HG03442 (cell line): ENCODE measurements around the gene MAGEA3.
A peak's percentile ranks its signal among the peaks of the same experiment; 100 is the strongest.
"Not testable (repeated sequence)": the region's sequence is repeated elsewhere in the genome, so short reads cannot be mapped to it uniquely, and the experiment has no call there.

Source experiments
- ATAC-seq: cut with Tn5 transposase; IDR thresholded peaks from one replicate; pipeline ENCODE4 v1.9.1; 2021; ENCODE audit warnings: mild to moderate bottlenecking, moderate library complexity; ENCODE audit not compliant: unreplicated experiment

Gene MAGEA3, protein sequence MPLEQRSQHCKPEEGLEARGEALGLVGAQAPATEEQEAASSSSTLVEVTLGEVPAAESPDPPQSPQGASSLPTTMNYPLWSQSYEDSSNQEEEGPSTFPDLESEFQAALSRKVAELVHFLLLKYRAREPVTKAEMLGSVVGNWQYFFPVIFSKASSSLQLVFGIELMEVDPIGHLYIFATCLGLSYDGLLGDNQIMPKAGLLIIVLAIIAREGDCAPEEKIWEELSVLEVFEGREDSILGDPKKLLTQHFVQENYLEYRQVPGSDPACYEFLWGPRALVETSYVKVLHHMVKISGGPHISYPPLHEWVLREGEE

DNA sequence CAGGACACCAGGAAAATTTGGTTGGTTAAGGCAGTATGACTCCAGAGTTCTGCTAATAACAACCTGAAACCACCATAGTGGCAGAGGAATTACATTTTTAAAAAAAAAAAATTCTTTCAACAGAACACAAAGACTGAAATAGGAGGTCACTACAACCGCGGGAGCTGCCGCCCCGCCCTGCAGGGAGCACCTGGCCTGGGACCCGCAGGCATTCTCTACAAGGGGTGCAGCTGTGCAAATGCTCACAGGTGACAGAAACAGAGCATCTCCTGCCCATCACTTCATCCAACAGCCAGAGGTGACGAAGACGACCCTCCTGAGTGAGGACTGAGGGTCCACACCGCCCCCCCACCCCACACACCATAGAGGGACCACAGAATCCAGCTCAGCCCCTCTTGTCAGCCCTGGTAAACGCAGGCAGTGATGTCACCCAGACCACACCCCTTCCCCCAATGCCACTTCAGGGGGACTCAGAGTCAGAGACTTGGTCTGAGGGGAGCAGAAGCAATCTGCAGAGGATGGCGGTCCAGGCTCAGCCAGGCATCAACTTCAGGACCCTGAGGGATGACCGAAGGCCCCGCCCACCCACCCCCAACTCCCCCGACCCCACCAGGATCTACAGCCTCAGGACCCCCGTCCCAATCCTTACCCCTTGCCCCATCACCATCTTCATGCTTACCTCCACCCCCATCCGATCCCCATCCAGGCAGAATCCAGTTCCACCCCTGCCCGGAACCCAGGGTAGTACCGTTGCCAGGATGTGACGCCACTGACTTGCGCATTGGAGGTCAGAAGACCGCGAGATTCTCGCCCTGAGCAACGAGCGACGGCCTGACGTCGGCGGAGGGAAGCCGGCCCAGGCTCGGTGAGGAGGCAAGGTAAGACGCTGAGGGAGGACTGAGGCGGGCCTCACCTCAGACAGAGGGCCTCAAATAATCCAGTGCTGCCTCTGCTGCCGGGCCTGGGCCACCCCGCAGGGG is at the start of gene MAGEA3:
Gene MAGEA3, plus strand, starts transcription at position 843 of the 980 bp plus-strand sequence. CDS start 2,039 bp downstream, outside the sequence.
- ATAC-seq: not testable (repeated sequence)

DNA sequence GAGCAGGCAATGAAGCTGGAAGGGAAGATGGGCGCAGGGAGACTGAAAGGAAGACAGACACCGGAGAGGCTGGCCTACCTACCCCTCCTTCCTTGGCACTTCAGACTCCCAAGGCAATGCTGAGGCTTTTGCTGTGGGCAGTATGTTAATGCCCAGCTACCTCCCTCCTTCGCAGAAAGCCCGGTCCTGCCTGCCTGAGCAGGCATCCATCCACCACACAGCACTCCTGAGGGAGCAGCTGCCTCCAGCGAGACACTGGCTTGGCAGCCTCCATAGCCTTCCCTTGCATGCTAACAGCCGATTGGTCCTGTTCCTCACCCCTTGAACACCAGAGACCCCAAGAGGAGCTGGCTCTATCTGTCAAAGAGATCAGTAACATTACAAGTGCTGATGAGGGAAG is 46.5 kb upstream of the MAGEA3 start:
- ATAC-seq: no peak

GRCh38 chrX:152652467-152652866 is 46.1 kb upstream of the MAGEA3 start:
- no peak for ATAC-seq

- no peak for ATAC-seq
These were observed 42.5 kb upstream of the MAGEA3 start for GRCh38 chrX:152656087-152656486.

- no peak for ATAC-seq
These were observed 41.7 kb upstream of the MAGEA3 start for GRCh38 chrX:152656890-152657289.

DNA sequence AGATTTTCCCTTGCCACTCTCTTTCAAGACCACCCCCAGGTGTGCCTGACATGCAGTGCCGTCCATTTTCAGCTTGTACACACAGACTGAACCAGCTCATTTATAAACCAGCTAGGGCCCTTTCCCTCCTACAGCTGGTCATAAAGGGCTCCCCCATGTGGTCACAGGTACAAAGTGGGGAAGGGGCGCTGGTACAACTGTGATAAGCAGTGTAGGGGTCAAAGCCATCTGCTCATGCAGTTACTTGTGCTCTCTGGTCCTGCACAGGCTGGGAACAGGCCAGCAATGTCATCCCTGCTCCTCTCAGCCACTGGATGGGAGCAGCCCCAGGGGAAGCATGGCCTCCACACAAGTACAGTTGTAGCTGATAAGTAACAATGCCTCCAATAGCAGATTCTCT is 40.3 kb upstream of the MAGEA3 start:
- no peak for ATAC-seq

- ATAC-seq: no peak
These were observed 35.5 kb upstream of the MAGEA3 start for GRCh38 chrX:152663086-152663485.

DNA sequence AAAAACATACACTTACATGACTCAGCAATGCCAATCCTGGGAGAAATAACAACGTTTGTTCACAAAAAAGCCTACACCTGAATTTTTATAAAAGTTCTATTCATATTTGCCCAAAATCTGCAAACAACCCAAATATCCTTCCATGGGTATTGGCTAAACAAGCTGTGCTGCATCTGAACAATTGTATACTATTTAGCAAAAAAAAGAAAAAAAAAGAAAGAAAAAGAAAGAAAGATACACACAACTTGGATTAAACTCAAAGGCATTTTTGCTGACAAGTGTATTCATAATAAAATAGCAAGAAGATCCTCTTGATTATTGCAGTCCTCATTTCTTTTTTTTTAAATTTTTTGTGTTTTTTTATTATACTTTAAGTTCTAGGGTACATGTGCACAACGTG is 24.5 kb upstream of the MAGEA3 start:
- no peak for ATAC-seq

DNA sequence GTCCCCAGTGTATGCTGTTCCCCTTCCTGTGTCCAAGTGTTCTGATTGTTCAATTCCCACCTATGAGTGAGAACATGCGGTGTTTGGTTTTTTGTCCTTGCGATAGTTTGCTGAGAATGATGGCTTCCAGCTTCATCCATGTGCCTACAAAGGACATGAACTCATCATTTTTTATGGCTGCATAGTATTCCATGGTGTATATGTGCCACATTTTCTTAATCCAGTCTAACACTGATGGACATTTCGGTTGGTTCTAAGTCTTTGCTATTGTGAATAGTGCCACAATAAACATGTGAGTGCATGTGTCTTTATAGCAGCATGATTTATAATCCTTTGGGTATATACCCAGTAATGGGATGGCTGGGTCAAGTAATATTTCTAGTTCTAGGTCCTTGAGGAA is 23.9 kb upstream of the MAGEA3 start:
- ATAC-seq: not testable (repeated sequence)

GRCh38 chrX:152681012-152681411 is 17.6 kb upstream of the MAGEA3 start:
- ATAC-seq: peak; percentile 72

DNA sequence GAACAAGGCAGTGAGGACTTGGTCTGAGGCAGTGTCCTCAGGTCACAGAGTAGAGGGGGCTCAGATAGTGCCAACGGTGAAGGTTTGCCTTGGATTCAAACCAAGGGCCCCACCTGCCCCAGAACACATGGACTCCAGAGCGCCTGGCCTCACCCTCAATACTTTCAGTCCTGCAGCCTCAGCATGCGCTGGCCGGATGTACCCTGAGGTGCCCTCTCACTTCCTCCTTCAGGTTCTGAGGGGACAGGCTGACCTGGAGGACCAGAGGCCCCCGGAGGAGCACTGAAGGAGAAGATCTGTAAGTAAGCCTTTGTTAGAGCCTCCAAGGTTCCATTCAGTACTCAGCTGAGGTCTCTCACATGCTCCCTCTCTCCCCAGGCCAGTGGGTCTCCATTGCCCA is 1.8 kb downstream of the MAGEA3 start:
- ATAC-seq: not testable (repeated sequence)

DNA sequence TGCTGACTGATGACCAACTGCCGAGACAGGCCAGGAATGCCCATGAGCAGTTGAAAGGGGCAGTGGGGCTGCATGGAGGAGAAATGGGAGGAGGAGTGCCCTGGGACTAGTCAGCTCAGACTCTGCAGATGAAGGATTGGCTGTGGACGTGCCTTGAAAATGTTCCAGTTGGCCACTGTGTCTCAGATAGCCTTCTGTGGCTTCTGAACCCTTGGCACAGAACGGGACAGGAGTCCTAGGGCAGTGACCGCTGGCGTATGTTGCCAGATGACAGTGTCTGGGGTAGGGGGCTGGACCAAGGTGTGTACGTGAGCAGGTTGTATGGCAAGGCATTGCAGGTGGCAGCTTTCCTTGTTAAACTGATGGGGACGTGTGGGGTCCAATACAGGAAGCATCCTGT is 7.9 kb downstream of the MAGEA3 start:
- not testable (repeated sequence) for ATAC-seq

DNA sequence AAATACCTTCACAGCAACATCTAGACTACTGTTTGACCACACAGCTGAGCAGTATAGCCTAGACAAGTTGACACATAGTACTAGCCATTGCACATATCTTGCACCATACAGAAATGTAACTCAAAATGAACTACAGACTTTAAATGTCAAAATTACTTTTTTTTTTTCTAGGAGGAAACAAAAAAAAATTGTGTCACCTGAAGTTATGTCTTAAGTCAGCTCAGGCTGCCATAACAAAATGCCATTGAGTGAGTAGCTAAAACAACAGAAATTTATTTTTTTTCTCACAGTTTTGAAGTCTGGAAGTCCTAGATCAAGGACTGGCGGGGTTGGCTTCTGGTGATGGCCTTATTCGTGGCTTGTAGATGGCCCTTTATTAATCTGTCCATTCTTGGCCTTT is 10.6 kb downstream of the MAGEA3 start, which contains the start of gene CSAG2:
Gene CSAG2, minus strand, starts transcription at position 101 of the 400 bp plus-strand sequence. CDS start 161 bp downstream, outside the sequence.
- ATAC-seq: not testable (repeated sequence)

GRCh38 chrX:152713195-152713594 is 14.6 kb downstream of the MAGEA3 start:
- ATAC-seq: not testable (repeated sequence)

GRCh38 chrX:152713815-152714787 is 15.5 kb downstream of the MAGEA3 start, which contains the start of gene MAGEA2B:
MAGEA2B (plus strand) TSS chrX:152714628; CDS start chrX:152717107, 2,479 bp downstream.
- not testable (repeated sequence) for ATAC-seq

GRCh38 chrX:152725409-152725808 is 26.8 kb downstream of the MAGEA3 start:
- no peak for ATAC-seq

GRCh38 chrX:152733261-152733975 is 34.8 kb downstream of the MAGEA3 start, which contains the start of the genes CSAG1 and MAGEA12:
CSAG1 (minus strand) TSS chrX:152733721; CDS start chrX:152732460, 1,261 bp downstream.
MAGEA12 (plus strand) TSS chrX:152733757; CDS start chrX:152736162, 2,405 bp downstream.
- no peak for ATAC-seq

GRCh38 chrX:152734143-152734858 is 35.7 kb downstream of the MAGEA3 start:
- not testable (repeated sequence) for ATAC-seq

DNA sequence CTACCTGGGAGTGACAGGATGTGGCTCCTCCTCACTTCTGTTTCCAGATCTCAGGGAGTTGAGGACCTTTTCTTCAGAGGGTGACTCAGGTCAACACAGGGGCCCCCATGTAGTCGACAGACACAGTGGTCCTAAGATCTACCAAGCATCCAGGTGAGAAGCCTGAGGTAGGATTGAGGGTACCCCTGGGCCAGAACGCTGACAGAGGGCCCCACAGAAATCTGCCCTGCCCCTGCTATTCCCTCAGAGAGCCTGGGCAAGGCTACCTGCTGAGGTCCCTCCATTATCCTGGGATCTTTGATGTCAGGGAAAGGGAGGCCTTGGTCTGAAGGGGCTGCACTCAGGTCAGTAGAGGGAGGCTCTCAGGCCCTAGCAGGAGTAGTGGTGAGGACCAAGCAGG is 36.5 kb downstream of the MAGEA3 start:
- no peak for ATAC-seq
